NCI-H187 (cell line): ENCODE data around the gene PTCD2.
"Not testable (repeated sequence)": the region's sequence is repeated elsewhere in the genome, so short reads cannot be mapped to it uniquely, and the experiment has no call there.

Experiments
- DNase-seq, 2 experiments: peaks; one replicate each; lab custom pipeline; 2025; lab: John Stamatoyannopoulos, UW

The PTCD2 gene

GRCh38 chr5:72298136-72298535, 22.0 kb upstream of the PTCD2 start:
- DNase-seq = not testable (repeated sequence)

- DNase-seq = no peak
Observed at GRCh38 chr5:72298711-72299110, 21.5 kb upstream of the PTCD2 start.

GRCh38 chr5:72300590-72301339, 19.4 kb upstream of the PTCD2 start:
- no peak for DNase-seq

GRCh38 chr5:72301557-72301956, 18.6 kb upstream of the PTCD2 start:
- no peak for DNase-seq

GRCh38 chr5:72302171-72302570, 18.0 kb upstream of the PTCD2 start:
- DNase-seq = no peak

GRCh38 chr5:72305194-72306142, 14.7 kb upstream of the PTCD2 start:
- no peak for DNase-seq

GRCh38 chr5:72307573-72307967, 12.6 kb upstream of the PTCD2 start:
- no peak for DNase-seq

GRCh38 chr5:72307968-72308852, 12.0 kb upstream of the PTCD2 start:
- DNase-seq = peak; percentile 95 to 96

GRCh38 chr5:72308853-72309191, 11.4 kb upstream of the PTCD2 start:
- DNase-seq = no peak

GRCh38 chr5:72313141-72313540, 7.0 kb upstream of the PTCD2 start:
- DNase-seq = no peak

GRCh38 chr5:72314571-72315172, 5.5 kb upstream of the PTCD2 start:
- DNase-seq = no peak

- DNase-seq = not testable (repeated sequence)
Observed at GRCh38 chr5:72319435-72319975, 668 bp upstream of the PTCD2 start.

- no peak for DNase-seq
Observed at GRCh38 chr5:72324189-72324825, 4.1 kb downstream of the PTCD2 start.

GRCh38 chr5:72325566-72326305, 5.6 kb downstream of the PTCD2 start:
- no peak for DNase-seq

- no peak for DNase-seq
Observed at GRCh38 chr5:72326306-72326649, 6.1 kb downstream of the PTCD2 start.

GRCh38 chr5:72328172-72328571, 8.0 kb downstream of the PTCD2 start:
- DNase-seq = peak; percentile 51 to 81

GRCh38 chr5:72330712-72331111, 10.5 kb downstream of the PTCD2 start:
- no peak for DNase-seq

GRCh38 chr5:72337159-72337558, 17.0 kb downstream of the PTCD2 start:
- DNase-seq = no peak

- no peak for DNase-seq
Observed at GRCh38 chr5:72338689-72339209, 18.6 kb downstream of the PTCD2 start.

- DNase-seq = no peak
Observed at GRCh38 chr5:72346398-72346797, 26.2 kb downstream of the PTCD2 start.
